Panc1 (cell line): ENCODE results near the gene FAM240B. TPM values are rescaled to one million over a fixed set of nuclear protein-coding genes. Genes with fewer than 3 reads are reported as not detected.

Experiments
- ATAC-seq: fragments of 200-7000 bp; cut with Tn5 transposase; 2 replicates; pipeline ENCODE4 v1.9.1; 2020; ENCODE audit warnings: mild to moderate bottlenecking, moderate library complexity
- BruUV-seq: library from RNA; stranded (reverse); fragments of 400-500 nt; replicated peaks from 2 replicates; lab custom pipeline; 2021; lab: Mats Ljungman, UMichigan
- CTCF ChIA-PET: fragments of 300-600 bp; sonication (Branson Sonifier 250); formaldehyde crosslinking; loops from one replicate; lab custom pipeline; 2022; ENCODE audit warnings: antibody characterized with exemption; lab: Charles Lee
- POLR2A ChIA-PET: fragments of 300-600 bp; sonication (Branson Sonifier 250); formaldehyde crosslinking; loops from one replicate; lab custom pipeline; 2022; ENCODE audit warnings: antibody characterized with exemption; lab: Charles Lee
- DNase-seq: peaks from one replicate; pipeline ENCODE4 v3.0.0-alpha.2; 2010; ENCODE audit warnings: low read depth, low spot score
- H3K27ac ChIP-seq: 2 replicates; pipeline ENCODE4 v1.5.1; 2011; ENCODE audit warnings: mild to moderate bottlenecking, low read length, inconsistent platforms
- H3K27me3 ChIP-seq: fragments of 200-500 bp; sonication (Bioruptor generic); 2 replicates; pipeline ENCODE4 v1.6.0; 2014; ENCODE audit warnings: low read length, inconsistent platforms; ENCODE audit not compliant: control insufficient read depth, insufficient read depth
- H3K36me3 ChIP-seq: fragments of 200-500 bp; sonication (Bioruptor generic); 2 replicates; pipeline ENCODE4 v1.5.1; 2014; ENCODE audit warnings: inconsistent platforms, mild to moderate bottlenecking, low read length, moderate library complexity; ENCODE audit not compliant: control insufficient read depth, insufficient read depth
- H3K4me1 ChIP-seq: 2 replicates; pipeline ENCODE4 v1.5.1; 2011; ENCODE audit warnings: inconsistent platforms, mild to moderate bottlenecking, low read length, moderate library complexity; ENCODE audit not compliant: control insufficient read depth, insufficient read depth
- H3K4me3 ChIP-seq, 2 experiments: 2 replicates each; pipeline ENCODE4 v1.5.1; 2011 to 2012; ENCODE audit warnings: low read depth in 2 of 2, low read length in 2 of 2, mild to moderate bottlenecking in 2 of 2, inconsistent platforms in 1 of 2, moderate library complexity in 1 of 2
- H3K9me3 ChIP-seq: fragments of 200-500 bp; sonication (Bioruptor generic); 2 replicates; pipeline ENCODE4 v1.5.1; 2014; ENCODE audit warnings: low read depth, mild to moderate bottlenecking, inconsistent platforms, low read length, moderate library complexity; ENCODE audit not compliant: control insufficient read depth, insufficient read depth
- CTCF ChIP-seq: fragments of 450-650 bp; IDR thresholded peaks from 2 replicates; pipeline ENCODE4 v1.5.1; 2017; ENCODE audit warnings: mild to moderate bottlenecking
- POLR2AphosphoS5 ChIP-seq: IDR thresholded peaks from 2 replicates; pipeline ENCODE4 v1.6.1; 2012; ENCODE audit warnings: mild to moderate bottlenecking, low read depth, low read length, moderate library complexity
- SIN3A ChIP-seq: IDR thresholded peaks from 2 replicates; pipeline ENCODE4 v1.6.1; 2012; ENCODE audit warnings: low read depth, mild to moderate bottlenecking, low read length, moderate library complexity, borderline replicate concordance; ENCODE audit not compliant: insufficient read depth
- TCF7L2 ChIP-seq: IDR thresholded peaks from 2 replicates; pipeline ENCODE4 v1.6.1; 2011; ENCODE audit warnings: mild to moderate bottlenecking, low read depth, low read length, inconsistent platforms
- in situ Hi-C: cut with HindIII; loops from 2 replicates; pipeline ENCODE4 v1.10.0; 2016; ENCODE audit warnings: low sequenced_read_pairs, low pct_unique_long_range_greater_than_20kb
- intact Hi-C: fragments of 100-400 bp; cut with micrococcal nuclease; formaldehyde crosslinking; loops from one replicate; pipeline ENCODE4 v1.10.0; 2022; ENCODE audit not compliant: unreplicated experiment
- total RNA-seq: library from RNA; stranded (reverse); gene quantifications from one replicate; pipeline ENCODE4 v1.2.1, GENCODE V29; 2021; ENCODE audit not compliant: unreplicated experiment
- TF ChIP-seq, protein P1 (sequence below), 2 experiments: IDR thresholded peaks; 2 replicates each; pipeline ENCODE4 v1.6.1; 2011 to 2012; ENCODE audit warnings: low read depth in 2 of 2, control low read depth in 1 of 2, low read length in 1 of 2, mild to moderate bottlenecking in 1 of 2, moderate library complexity in 1 of 2; ENCODE audit not compliant: insufficient read depth in 1 of 2

Gene FAM240B
- total RNA-seq, 1 experiment from 2014 or later = not detected

DNA sequence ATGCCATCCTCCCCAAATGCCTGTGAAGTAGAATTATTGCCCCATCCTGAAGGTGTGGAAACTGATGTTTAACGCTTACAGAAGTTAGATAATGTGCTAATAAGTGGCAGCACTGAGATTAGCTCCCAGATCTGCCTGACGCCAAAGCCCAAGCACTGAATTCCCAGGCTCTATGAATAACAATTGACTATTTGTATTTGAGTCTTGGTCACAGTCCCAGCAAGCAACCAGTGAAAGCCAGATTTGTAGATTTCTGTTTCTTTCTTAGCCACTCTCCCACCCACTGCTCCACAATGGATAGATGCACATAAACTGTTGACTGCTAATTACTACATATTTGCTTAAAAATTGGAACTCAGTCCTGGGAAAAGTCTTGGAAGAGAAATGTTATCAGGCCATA is 34.4 kb downstream of the FAM240B start:
- ChIA-PET CTCF (no interaction called here), POLR2A (no interaction called here)
- intact Hi-C loops = no loop called here
- H3K27me3 ChIP-seq = no peaks in the 10 kb centered on the region
- BruUV-seq = no TSS peak
- H3K36me3 ChIP-seq = no peaks in the 10 kb centered on the region
- in situ Hi-C loops = no loop called here
- DNase-seq (no peak), ATAC-seq (no peak)
- no peaks in the 10 kb centered on the region for H3K9me3 ChIP-seq
- no peak overlapping the region for H3K4me3 ChIP-seq
- H3K27ac ChIP-seq = no peak overlapping the region; the same call in 1 of the 2 replicates
- peaks cover 29% of the 10 kb centered on the region for H3K4me1 ChIP-seq
- TF ChIP-seq CTCF (no peak), SIN3A (no peak), TCF7L2 (no peak), POLR2AphosphoS5 (no peak)
- TF ChIP-seq, protein P1, sequence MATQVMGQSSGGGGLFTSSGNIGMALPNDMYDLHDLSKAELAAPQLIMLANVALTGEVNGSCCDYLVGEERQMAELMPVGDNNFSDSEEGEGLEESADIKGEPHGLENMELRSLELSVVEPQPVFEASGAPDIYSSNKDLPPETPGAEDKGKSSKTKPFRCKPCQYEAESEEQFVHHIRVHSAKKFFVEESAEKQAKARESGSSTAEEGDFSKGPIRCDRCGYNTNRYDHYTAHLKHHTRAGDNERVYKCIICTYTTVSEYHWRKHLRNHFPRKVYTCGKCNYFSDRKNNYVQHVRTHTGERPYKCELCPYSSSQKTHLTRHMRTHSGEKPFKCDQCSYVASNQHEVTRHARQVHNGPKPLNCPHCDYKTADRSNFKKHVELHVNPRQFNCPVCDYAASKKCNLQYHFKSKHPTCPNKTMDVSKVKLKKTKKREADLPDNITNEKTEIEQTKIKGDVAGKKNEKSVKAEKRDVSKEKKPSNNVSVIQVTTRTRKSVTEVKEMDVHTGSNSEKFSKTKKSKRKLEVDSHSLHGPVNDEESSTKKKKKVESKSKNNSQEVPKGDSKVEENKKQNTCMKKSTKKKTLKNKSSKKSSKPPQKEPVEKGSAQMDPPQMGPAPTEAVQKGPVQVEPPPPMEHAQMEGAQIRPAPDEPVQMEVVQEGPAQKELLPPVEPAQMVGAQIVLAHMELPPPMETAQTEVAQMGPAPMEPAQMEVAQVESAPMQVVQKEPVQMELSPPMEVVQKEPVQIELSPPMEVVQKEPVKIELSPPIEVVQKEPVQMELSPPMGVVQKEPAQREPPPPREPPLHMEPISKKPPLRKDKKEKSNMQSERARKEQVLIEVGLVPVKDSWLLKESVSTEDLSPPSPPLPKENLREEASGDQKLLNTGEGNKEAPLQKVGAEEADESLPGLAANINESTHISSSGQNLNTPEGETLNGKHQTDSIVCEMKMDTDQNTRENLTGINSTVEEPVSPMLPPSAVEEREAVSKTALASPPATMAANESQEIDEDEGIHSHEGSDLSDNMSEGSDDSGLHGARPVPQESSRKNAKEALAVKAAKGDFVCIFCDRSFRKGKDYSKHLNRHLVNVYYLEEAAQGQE (IDR thresholded peaks at IDR 0.05; ENCODE audit: insufficient read depth in 1 of 2, low read depth in 2 of 2, low read length in 1 of 2) = no peak

DNA sequence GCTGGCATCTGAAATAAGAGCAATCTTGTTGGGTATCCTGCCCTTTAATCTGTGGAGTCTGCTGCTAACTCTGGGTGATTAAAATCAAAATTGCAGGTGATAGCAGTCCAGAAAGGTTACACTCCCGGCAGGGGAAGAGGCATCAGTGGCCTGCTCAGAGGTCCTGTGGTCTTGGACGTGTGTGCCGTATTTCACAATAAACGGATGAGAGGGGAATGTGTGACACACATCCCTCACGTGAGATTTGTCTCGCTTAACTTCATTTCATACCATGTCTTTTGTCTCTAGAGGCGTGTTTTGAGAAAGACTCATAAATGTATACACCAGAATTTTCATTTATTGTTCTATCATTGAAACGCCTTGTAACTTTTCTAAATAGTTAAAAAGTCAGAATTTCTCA is 36.6 kb downstream of the FAM240B start:
- TF ChIP-seq POLR2AphosphoS5 = no peak
- TF ChIP-seq, protein P1 (IDR thresholded peaks at IDR 0.05; ENCODE audit: insufficient read depth in 1 of 2, low read depth in 2 of 2, low read length in 1 of 2) = no peak
- H3K4me3 ChIP-seq = no peak overlapping the region
- ChIA-PET POLR2A (no interaction called here), CTCF (no interaction called here)
- H3K36me3 ChIP-seq = no peaks in the 10 kb centered on the region
- H3K27ac ChIP-seq = peak overlapping the region; percentile 71
- H3K9me3 ChIP-seq = no peaks in the 10 kb centered on the region
- BruUV-seq = no TSS peak
- in situ Hi-C loops = no loop called here
- intact Hi-C loops = no loop called here
- no peaks in the 10 kb centered on the region for H3K27me3 ChIP-seq
- ATAC-seq = no peak
- no peak for DNase-seq
- peaks cover 21% of the 10 kb centered on the region for H3K4me1 ChIP-seq
